Ishikawa (cell line): ENCODE data around the gene CAMTA1.

Experiments
- CEBPB ChIP-seq: IDR thresholded peaks from 2 replicates; pipeline ENCODE4 v1.6.1; 2012
- RAD21 ChIP-seq: IDR thresholded peaks from 2 replicates; pipeline ENCODE4 v1.6.1; 2012; ENCODE audit warnings: low read depth

GRCh38 chr1:7334475-7335035 is 549.3 kb downstream of the CAMTA1 start:
- TF ChIP-seq RAD21 (no peak), CEBPB (no peak)
